ENCODE results near the gene STRN3. TPM values are rescaled to one million over a fixed set of nuclear protein-coding genes. Genes with fewer than 3 reads are reported as not detected.
"Not testable (repeated sequence)": the region's sequence is repeated elsewhere in the genome, so short reads cannot be mapped to it uniquely, and the experiment has no call there.

STRN3 gene
- total RNA-seq, 1 donor: 16.7 TPM

DNA sequence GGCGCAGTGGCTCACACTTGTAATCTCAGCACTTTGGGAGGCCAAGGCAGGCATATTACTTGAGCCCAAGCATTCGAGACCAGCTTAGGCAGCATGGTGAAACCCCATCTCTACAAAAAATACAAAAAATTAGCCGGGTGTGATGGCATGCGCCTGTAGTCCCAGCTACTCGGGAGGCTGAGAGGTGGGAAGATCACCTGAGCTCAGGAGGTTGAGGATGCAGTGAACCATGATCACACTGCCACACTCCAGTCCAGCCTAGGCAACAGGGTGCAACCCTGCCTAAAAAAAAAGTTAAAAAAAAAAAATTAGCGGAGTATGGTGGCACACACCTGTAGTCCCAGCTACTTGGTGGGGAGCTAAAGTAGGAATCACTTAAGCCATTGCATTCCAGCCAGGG is 22.2 kb downstream of the STRN3 start:
- DNase-seq (ENCODE audit: low read depth in 2 of 3, low spot score in 2 of 3): not testable (repeated sequence)

DNA sequence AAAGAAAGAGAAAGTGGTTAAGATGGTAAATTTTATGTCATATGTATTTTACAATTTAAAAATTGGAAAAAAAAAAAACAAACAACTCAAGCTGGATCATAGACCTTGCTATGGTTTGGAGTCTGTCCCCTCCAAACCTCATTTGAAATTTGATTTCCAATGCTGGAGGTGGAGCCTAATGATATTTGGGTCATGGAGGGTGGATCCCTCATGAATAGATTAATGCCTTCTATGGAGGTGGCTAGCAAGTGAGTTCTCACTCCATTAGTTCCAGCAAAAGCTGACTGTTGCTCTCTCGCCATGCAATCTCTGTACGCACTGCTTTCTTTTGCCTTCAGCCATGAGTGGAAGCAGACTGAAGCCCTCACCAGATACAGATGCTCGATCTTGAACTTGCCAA is 22.9 kb downstream of the STRN3 start:
- DNase-seq (ENCODE audit: low read depth in 2 of 3, low spot score in 2 of 3): no peak

DNA sequence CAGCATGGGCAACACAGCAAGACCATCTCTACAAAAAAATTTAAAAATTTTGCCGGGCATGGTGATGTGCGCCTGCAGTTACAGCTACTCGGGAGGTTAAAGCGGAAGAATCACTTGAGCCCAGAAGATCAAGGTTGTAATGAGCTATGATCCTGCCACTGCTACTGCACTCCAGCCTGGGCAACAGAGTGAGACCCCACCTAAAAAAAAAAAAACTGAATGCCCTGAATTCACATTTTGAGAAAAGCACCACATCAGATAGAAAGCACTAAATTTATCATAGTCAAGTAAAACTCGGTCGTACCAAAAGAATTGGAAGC is 24.9 kb downstream of the STRN3 start:
- DNase-seq (ENCODE audit: low read depth in 2 of 3, low spot score in 2 of 3): no peak

DNA sequence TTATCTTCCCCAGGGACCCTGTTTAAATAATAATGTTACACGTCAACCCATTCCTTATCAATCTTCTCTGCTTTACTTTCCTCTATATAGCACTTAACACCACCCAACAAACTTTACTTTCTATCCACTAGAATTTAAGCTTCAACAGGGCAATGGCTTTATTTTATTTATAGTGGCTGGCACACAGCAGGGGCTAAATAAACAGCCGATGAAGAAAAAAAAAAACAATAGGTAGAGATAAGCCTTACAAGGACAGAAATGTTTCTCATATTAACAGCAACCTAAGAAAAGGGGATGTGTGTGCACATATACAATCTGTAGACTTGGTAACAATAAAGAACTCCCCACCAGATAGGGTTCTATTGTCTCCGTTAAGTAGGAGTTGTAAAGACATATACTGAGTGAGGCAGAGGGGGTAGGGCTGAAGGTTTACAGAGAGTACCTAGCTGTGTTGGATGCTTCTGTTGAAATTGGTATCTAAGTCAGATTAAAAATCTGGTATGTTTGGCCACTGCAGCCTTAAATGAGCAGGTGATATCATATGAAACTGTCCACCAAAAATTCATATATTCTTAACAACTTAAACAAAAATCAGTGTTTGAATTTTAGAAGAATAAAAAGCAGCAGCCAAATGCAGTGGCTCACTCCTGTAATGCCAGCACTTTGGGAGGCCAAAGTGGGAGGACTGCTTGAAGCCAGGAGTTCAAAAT is 25.4 kb downstream of the STRN3 start:
- no peak for DNase-seq (ENCODE audit: low read depth in 2 of 3, low spot score in 2 of 3)

DNA sequence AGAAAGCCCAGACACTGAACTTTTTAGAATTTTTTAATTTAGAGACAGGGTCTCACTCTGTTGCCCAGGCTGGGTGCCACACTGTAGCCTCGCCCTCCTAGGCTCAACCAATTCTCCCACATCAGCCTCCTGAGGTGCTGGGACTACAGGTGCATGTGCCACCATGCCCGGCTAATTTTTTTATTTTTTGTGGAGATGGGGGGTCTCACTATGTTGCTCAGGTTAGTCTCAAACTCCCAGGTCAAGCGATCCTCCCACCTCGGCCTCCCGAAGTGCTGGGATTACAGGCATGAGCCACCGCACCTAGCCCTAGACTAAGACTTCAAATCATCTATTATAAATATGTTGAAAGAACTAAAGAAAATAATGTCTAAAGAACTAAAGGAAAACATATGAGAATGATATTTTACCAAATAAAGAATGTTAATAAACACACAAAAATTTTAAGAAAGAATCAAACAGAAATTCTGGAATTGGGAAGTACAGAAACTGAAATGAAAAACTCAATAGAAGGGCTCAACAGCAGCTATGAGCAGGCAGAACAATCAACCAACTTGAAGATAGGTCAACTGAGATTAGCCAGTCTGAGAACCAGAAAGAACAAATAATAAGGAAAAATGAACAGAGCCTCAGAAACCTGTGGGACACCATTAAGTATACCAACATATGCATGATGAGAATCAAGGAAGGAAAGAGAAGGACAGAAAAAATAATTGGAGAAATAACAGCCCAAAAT is 27.0 kb downstream of the STRN3 start:
- DNase-seq (ENCODE audit: low read depth in 2 of 3, low spot score in 2 of 3): no peak

DNA sequence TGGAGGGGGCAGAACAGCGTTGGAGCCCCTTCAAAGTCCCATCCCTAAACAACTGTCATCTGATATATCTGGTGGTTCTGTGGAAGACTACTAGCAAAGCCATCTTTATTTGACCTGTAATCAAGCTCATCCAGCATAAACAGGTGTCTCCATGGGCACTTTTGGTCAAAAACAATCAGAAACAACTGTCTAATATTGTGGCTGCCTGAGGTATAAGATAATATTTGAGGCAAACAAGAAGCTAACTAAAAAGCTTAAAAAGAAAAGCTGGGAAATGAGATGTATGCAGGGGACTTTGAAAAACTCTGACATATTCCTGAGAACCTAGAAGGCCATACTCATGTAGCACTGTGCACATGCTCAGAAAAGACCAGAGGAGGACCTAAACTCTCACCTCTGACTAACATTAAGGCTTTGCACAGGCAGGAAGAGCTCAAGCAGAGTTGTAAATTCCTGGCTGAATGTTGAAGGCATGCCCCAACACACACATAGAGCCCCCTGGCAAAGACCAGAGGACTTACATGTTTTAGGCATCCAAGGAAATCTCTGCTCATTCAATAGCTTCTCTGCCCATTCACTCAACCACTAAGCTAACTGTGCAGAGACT is 28.0 kb downstream of the STRN3 start:
- DNase-seq (ENCODE audit: low read depth in 2 of 3, low spot score in 2 of 3): no peak

DNA sequence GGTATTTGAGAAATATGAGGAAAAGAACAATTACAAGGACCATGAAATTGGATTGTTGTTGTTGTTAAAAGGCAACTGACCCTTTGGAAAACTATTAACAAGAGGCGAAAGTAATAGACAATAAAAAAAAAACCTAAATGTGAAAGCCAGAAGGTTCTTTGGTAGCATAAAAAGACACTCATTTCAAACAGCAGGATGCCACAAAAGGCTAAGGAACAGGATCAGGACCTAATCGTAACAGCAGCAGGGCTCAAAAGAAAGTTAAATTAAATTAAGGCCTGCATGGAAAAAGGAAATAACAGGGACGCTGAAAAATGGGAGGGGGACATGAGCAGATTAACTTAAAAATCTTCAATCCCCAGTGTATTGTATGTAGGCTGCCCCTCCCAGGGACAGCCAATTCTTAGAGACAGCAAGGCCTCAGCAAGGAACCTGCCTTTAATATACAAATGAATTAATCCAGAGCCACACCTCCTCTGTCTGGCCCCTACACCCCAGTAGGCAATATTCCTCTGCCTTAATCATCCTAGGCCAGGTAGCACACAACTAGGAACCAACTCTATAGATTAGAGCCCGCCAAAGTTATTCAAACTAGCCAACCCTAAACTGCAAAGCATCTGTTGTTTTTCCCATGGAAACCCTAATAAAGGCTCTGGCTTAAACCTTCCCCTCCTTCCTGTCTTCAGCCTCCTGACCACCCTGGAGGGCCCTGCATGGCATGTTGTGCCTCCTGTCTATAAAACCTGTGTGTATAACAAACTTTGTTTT is 29.1 kb downstream of the STRN3 start:
- no peak for DNase-seq (ENCODE audit: low read depth in 2 of 3, low spot score in 2 of 3)

DNA sequence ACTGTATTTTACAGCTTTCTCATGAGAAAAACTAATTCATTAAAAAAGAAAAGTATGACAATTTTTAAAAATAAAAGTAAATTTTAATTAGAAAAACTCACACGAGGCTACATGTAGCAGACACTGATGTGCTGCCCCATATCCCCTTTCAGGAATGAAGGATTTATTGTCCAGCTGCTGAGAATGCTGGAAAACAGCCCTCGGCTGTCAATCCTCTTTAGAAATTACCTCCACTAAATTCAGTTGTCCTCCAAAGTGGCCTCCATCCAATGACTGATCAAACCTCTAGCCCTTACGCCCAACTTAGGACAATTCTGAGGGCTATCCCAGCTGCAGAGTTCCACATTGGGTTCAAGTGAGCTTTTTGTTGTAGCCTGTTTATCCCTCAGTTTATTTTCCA is 30.5 kb downstream of the STRN3 start:
- no peak for DNase-seq (ENCODE audit: low read depth in 2 of 3, low spot score in 2 of 3)

DNA sequence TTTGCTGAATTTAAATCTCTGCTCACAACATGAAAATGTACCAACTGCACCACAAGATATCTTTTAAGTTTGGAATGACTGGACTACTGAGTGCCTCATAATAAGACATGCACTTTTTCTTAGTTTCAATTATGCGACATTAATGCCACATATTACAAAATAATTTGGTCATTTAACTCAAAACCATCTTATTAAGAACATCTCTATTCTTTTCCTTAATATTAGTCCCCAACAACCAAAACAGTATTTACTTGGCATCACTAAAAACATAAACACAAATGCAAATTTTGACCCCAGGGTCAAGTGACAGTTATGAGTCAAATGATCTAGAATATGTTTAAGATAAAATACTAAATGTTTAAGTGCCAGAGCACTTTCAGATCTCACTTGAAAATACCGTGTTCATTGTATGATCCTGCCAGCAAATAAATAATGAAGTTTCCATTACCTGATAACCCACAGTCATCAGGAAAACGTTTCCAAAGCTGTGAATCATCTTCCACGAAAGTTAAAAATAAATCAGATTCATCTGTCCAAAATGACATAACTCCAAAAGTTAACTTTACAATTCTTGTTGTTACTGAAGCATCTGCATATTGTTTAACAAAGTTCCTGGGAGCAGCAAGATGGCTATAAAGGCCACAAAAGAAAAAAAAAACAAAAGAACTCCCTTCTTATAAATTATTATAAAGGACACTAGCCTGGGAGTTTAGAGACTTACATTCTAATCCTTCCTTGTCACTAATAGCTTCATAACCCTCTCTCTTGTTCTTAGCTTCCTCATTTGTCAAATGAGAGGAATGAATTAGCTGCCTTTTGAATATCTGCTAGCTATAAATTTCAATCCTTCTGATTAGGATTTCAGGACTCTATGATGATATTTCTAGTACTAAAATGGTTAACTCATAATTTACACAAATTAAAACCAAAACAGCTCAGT is 31.2 kb downstream of the STRN3 start:
- DNase-seq (ENCODE audit: low read depth in 2 of 3, low spot score in 2 of 3): peak in 1 of 3 donors; percentile 6

DNA sequence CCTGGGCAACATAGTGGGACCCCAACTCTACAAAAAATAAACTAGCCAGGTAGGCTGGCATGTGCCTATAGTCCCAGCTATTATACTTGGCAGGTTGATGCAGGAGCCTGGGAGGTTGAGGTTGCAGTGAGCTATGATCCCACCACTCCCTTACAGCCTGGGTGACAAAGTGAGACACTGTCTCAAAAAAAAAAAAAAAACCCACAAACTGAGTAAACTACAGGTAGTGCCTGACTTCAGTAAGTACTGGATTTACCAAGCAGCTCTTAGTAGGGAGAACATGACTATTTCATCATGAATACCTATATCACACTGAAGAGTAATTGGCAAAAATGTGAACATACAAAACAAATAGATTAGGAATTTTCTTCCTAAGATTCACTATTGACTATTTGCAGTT is 33.1 kb downstream of the STRN3 start:
- no peak for DNase-seq (ENCODE audit: low read depth in 2 of 3, low spot score in 2 of 3)

DNA sequence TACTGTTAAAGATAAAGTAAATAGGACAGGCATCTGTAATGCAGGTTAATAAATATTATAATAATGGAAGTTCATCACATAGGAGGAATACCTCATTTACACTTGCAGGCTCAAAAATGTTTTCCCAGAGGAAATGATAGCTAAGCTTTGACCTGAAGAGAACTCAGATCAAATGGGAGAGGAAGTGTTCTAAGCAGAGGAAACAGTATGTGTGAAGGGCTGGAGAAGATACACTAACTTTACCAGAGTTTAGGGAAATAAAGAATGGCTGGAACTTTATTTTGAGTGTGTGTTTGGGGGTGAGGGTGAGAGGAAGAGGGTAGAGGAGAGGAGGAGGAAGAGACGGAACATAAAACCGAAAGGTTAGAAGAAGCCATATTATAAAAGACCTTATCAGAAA is 34.8 kb downstream of the STRN3 start:
- DNase-seq (ENCODE audit: low read depth in 2 of 3, low spot score in 2 of 3): no peak

DNA sequence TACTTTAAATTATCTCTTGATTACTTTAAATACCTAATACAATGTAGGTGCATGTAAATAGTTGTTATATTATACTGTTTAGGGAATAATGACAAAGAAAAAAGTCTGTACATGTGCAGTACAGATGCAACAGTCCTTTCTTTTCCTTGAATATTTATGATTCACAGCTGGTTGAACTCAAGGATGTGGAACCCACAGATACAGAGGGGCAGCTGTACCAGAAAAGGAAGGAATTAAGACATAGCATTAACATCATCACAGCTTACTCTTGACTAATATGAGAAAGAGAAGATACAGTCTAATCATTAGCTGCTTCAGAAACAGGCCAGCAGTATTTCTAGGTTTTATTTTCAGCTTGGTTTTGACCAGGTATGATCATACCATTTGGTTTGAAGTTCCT is 35.4 kb downstream of the STRN3 start:
- no peak for DNase-seq (ENCODE audit: low read depth in 2 of 3, low spot score in 2 of 3)

DNA sequence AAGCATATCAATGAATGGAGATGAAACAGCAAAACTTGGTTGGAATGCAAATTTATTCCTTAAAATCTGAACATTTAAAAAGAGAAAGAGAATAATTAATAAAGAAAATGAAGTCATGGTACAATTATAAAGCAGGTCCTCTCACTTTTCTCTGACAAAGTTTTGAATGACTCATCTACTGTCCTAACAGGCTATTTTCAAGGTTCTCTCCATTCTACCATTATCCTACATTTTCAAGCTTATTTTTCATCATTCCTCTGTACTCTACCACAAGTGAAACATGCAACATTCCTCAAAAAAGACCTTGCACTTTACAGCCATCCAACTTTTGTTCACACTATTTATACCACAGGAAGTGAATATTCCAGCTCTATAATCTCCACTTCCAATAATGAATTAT is 37.7 kb downstream of the STRN3 start:
- DNase-seq (ENCODE audit: low read depth in 2 of 3, low spot score in 2 of 3): no peak

DNA sequence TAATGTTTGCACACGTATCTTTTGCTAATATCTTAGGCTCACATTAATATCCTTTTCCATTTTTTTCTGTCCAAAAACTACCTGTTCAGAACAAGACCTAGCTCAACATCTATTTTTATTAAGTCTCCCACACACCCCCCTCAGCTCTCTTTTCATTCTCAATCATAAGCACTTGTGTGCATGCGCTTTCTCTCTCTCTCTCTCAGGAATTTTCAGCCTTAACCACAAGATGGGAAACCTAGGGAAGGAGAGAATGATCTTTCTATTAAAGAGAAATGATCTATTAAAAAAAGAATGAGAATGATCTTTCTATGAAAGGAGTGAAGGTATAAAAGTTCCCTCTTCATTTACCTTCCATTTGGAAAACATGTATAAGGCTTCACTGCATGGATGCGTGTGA is 40.4 kb downstream of the STRN3 start:
- no peak for DNase-seq (ENCODE audit: low read depth in 2 of 3, low spot score in 2 of 3)

DNA sequence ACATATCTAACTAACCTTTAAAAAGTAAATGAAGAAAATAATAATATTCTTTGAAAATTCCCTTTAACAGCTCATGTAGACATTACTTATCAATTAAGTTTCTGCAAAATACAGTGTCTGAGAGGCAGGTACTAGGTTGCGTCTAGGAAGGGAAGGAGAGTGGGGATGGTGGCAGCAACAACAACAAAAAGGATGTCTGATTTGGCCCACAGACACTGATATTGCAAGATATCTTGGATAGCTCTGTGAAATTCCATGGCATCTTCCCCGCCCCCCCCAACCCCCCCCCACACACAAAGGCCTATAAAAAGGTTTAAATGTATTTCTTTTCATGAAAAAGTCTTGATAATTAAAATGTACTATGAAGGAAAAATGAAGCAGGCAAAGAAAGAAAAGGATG is 42.3 kb downstream of the STRN3 start:
- DNase-seq (ENCODE audit: low read depth in 2 of 3, low spot score in 2 of 3): no peak

DNA sequence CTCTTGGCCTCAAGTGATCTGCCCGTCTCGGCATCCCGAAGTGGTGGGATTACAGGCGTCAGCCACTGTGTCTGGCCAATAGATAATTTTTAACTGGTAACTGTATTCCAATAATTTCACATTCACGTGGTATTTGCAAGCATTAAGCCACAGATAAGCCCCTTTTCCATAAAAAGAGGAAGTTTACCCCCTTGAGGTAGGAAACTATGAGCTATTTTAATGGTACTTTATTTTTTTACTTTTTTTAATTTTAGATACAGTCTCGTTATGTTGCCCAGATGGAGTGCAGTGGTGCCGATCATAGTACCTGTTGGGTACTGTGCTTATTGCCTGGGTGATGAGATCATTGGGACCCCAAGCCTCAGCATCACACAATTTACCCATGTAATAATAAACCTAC is 43.6 kb downstream of the STRN3 start:
- DNase-seq (ENCODE audit: low read depth in 2 of 3, low spot score in 2 of 3): peak in 2 of 3 donors; percentile 31 to 77

DNA sequence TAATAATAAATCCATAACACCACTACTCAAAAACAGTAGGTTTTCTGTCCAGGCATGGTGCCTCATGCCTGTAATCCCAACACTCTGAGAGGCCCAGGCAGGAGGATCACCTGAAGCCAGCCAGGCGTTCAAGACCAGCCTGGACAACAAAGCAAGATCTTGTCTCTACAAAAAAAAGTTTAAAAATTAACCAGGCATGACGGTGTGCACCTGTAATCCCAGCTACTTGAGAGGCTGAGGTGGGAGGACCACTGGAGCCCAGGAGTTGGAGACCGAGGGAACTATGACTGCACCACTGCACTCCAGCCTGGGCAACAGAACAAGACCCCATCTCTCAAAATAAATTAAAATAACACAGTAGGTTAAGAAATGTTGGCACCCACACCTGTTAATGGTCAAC is 45.2 kb downstream of the STRN3 start:
- DNase-seq (ENCODE audit: low read depth in 2 of 3, low spot score in 2 of 3): no peak

DNA sequence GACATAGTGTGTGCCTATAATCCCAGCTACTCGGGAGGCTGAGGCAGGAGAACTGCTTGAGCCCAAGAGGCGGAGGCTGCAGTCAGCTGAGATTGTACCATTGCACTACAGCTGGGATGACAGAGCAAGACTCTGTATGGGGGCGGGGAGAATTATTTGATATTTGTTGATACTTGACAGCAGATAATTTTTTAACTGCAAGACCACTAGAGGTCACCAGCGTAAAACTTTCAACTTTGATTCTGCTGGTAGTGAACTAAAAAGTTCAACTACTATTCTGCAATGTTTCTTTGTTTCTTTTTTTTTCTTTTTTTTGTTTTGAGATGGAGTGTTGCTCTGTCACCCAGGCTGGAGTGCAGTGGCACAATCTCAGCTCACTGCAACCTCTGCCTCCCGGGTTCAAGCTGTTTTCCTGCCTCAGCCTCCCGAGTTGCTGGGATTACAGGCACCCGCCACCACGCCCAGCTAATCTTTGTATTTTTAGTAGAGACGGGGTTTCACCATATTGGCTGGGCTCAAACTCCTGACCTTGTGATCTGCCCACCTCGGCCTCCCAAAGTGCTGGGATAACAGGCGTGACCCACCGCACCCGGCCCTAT is 46.0 kb downstream of the STRN3 start:
- DNase-seq (ENCODE audit: low read depth in 2 of 3, low spot score in 2 of 3): peak; percentile 21 to 92 (median 80)

DNA sequence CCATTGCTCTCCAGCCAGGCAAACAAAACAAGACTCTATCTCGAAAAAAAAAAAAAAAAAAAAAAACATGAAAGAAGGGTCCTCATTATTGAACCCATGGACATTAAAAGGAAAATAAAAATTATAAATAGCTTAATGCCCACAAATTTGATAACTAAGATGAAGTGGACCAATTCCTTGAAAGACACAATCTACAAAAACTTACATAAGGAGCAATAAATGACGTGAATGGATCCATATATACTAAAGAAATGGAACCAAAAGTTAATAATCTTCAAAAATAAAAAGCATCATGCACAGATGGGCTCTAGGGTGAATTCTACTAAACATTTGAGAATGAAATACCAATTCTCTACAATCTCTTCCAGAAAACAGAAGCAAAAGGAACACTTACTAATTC is 48.4 kb downstream of the STRN3 start:
- DNase-seq (ENCODE audit: low read depth in 2 of 3, low spot score in 2 of 3): no peak

DNA sequence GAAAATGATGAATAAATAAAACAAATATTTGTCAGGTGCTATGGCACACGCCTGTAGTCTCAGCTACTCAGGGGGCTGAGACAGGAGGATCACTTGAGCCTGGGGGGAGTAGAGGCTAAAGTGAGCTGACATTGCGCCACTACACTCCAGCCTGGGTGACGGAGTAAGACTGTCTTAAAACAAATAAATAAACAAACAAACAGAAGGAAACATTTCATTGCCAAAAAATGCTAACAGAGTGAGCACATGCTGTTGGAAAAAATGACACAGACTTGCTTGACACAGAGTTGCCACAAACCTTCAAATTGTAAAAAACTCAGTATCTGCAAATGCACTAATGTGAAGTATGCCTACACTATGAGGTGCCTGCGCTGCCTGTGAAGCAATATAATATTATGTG is 51.6 kb downstream of the STRN3 start:
- no peak for DNase-seq (ENCODE audit: low read depth in 2 of 3, low spot score in 2 of 3)
